Common myeloid progenitor, CD34-positive (primary cell): ENCODE data around the gene TPMT.

Experiments
- CTCF ChIA-PET: fragments of 350-600 bp; sonication (Branson Sonifier 250); formaldehyde crosslinking; loops from one replicate; lab custom pipeline; 2021; ENCODE audit warnings: antibody characterized with exemption; lab: Charles Lee
- POLR2A ChIA-PET: fragments of 350-600 bp; sonication (Branson Sonifier 250); formaldehyde crosslinking; loops from one replicate; lab custom pipeline; 2021; ENCODE audit warnings: antibody characterized with exemption; lab: Charles Lee
- DNase-seq, 3 donors: peaks; one replicate each; pipeline versions ENCODE4 v3.0.0 to v3.0.0-alpha.2; 2013
- H3K27ac ChIP-seq, 2 experiments: 1 replicate in 1 of 2; 2 replicates in 1 of 2; pipeline ENCODE4 v1.7.0; 2013; ENCODE audit warnings: inconsistent platforms in 2 of 2, low read length in 2 of 2, mild to moderate bottlenecking in 2 of 2, low read depth in 1 of 2, moderate library complexity in 1 of 2; ENCODE audit not compliant: severe bottlenecking in 2 of 2, insufficient read depth in 1 of 2, poor library complexity in 1 of 2
- H3K27me3 ChIP-seq, 5 experiments: replicated peaks in 2 of 5; 1 replicate in 3 of 5; 2 replicates in 2 of 5; pipeline versions ENCODE4 v1.6.1 to v1.7.0; 2013; ENCODE audit warnings: low read length in 4 of 5, mild to moderate bottlenecking in 2 of 5, moderate library complexity in 2 of 5, inconsistent platforms in 1 of 5; ENCODE audit not compliant: insufficient read depth in 5 of 5, control insufficient read depth in 4 of 5
- H3K36me3 ChIP-seq, 4 experiments: 1 replicate in 2 of 4; 2 replicates in 2 of 4; pipeline versions ENCODE4 v1.6.1 to v1.7.0; 2013; ENCODE audit warnings: low read length in 3 of 4, control low read depth in 1 of 4, mild to moderate bottlenecking in 1 of 4; ENCODE audit not compliant: control insufficient read depth in 4 of 4, insufficient read depth in 4 of 4
- H3K4me1 ChIP-seq, 4 experiments: 1 replicate in 3 of 4; 2 replicates in 1 of 4; pipeline versions ENCODE4 v1.6.1 to v1.7.1; 2013; ENCODE audit warnings: low read length in 3 of 4, mild to moderate bottlenecking in 3 of 4, control low read depth in 1 of 4, inconsistent platforms in 1 of 4, moderate library complexity in 1 of 4; ENCODE audit not compliant: control insufficient read depth in 4 of 4, insufficient read depth in 4 of 4; ENCODE audit errors: control extremely low read depth in 1 of 4
- H3K4me3 ChIP-seq, 7 experiments: 1 replicate in 4 of 7; 2 replicates in 3 of 7; pipeline versions ENCODE4 v1.5.1 to v1.7.0; 2013; ENCODE audit warnings: mild to moderate bottlenecking in 7 of 7, low read length in 6 of 7, moderate library complexity in 6 of 7, inconsistent platforms in 2 of 7, low read depth in 2 of 7, control low read depth in 1 of 7; ENCODE audit not compliant: insufficient read depth in 4 of 7, control insufficient read depth in 1 of 7; ENCODE audit errors: extremely low read depth in 1 of 7
- H3K9me3 ChIP-seq, 5 experiments: 1 replicate in 4 of 5; 2 replicates in 1 of 5; pipeline versions ENCODE4 v1.6.1 to v1.7.1; 2013; ENCODE audit warnings: low read length in 4 of 5, mild to moderate bottlenecking in 2 of 5, inconsistent platforms in 1 of 5, low read depth in 1 of 5, moderate library complexity in 1 of 5; ENCODE audit not compliant: control insufficient read depth in 4 of 5, insufficient read depth in 2 of 5; ENCODE audit errors: control extremely low read depth in 1 of 5
- WGBS: methylation state at CpG from one replicate; pipeline ENCODE4 v1.1.5; 2013; ENCODE audit not compliant: insufficient coverage; 5-methylcytosine and 5-hydroxymethylcytosine counted together

The TPMT gene

GRCh38 chr6:18080544-18080943 is 74.3 kb downstream of the TPMT start:
- H3K4me1 ChIP-seq: no peaks in the 10 kb centered on the region
- 97% methylated on average over 4 of the region's 4 CpGs for WGBS
- H3K4me3 ChIP-seq: no peak overlapping the region
- H3K9me3 ChIP-seq: peaks cover 0 to 2% (median 0%) of the 10 kb centered on the region in 5 experiments
- ChIA-PET CTCF (interaction anchor here (0.6 kb wide), 1 partner anchor 91 kb away, joined by 3 read pairs; no protein-coding TSS in a partner anchor), POLR2A (no interaction called here)
- no peaks in the 10 kb centered on the region for H3K27me3 ChIP-seq
- DNase-seq: no peak
- no peaks in the 10 kb centered on the region for H3K36me3 ChIP-seq
- no peak overlapping the region for H3K27ac ChIP-seq

- no peak overlapping the region for H3K27ac ChIP-seq
- no peaks in the 10 kb centered on the region for H3K4me1 ChIP-seq
- no peaks in the 10 kb centered on the region for H3K27me3 ChIP-seq
- ChIA-PET CTCF (no interaction called here), POLR2A (interaction anchor here (0.6 kb wide), 1 partner anchor 98 kb away, joined by 3 read pairs; no protein-coding TSS in a partner anchor)
- H3K36me3 ChIP-seq: no peaks in the 10 kb centered on the region
- no peak overlapping the region for H3K4me3 ChIP-seq
- DNase-seq: no peak
- WGBS: 93% methylated on average over 3 of the region's 3 CpGs
- H3K9me3 ChIP-seq: peaks cover 0 to 11% (median 2%) of the 10 kb centered on the region in 5 experiments
These were observed 76.0 kb downstream of the TPMT start for GRCh38 chr6:18078866-18079265.
